ENCODE results near the gene OR2H2.
A peak's percentile ranks its signal among the peaks of the same experiment; 100 is the strongest.

Gene OR2H2

GRCh38 chr6:29631209-29631810 is 46.4 kb downstream of the OR2H2 start:
- no peak for DNase-seq

GRCh38 chr6:29631860-29632731 is 47.2 kb downstream of the OR2H2 start:
- peak; percentile 63 for DNase-seq

GRCh38 chr6:29632789-29633533 is 48.0 kb downstream of the OR2H2 start, which contains the start of gene GABBR1:
GABBR1 (minus strand) TSS chr6:29633183; CDS start chr6:29632385, 798 bp downstream.
- DNase-seq, result peak; percentile 62

- no peak for DNase-seq
Observed at GRCh38 chr6:29633534-29633905, 48.6 kb downstream of the OR2H2 start.

- DNase-seq, result no peak
Observed at GRCh38 chr6:29637247-29637646, 52.3 kb downstream of the OR2H2 start.

Measured in effector CD8-positive, alpha-beta T cell (primary cell).